ENCODE results near the gene RAB22A. TPM values are rescaled to one million over a fixed set of nuclear protein-coding genes. Genes with fewer than 3 reads are reported as not detected.
A peak's percentile ranks its signal among the peaks of the same experiment; 100 is the strongest.

Gene RAB22A
- total and polyA plus RNA-seq, 9 of the 15 experiments (the other 6 are each of a cell fraction or from before 2014, with no cell fraction given): 1.1 to 8.0 (median 6.7) TPM

DNA sequence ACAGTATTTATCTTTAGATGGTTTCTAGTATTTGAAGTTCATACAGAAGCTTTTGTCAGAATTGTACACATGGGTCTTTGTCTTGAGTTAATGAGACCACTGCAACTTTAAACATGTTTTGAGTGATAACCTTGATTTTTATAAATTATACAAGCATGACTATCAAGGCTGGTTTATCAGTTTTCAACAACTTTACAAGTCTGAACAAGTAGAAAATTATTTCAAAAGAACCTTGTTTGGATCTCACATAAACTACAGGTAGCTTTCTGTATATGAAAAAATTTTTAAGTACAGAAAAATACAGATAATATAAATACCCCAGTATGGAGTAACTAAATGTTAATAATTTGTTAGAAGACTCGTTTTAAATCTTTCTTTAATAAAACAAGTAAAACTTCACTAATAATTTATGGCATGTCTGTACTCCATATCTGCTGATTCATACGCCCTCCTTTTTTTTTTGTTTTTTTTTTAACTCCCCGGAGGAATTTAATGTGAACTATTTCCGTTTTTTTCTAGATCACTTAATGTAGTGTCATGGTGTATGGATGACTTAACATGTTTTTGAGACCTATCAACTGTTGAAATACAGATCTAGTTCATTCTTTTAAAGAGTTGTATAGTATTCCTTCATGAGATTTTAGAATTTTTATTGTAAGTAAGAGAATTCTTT, 97.8 kb downstream of the RAB22A start:
- ChIA-PET POLR2A (interaction anchor here (0.6 to 1.4 kb wide), 6 partner anchors 11 to 491 kb away, joined by 3 to 4 read pairs (median 4); partner anchors contain the start of gene VAPB), CTCF (ENCODE audit: low intra/inter-chr PET ratio) (no interaction called here)
- peaks cover 99% of the 10 kb centered on the region for H3K79me2 ChIP-seq (ENCODE audit: control insufficient read depth, insufficient read depth, low read length)
- ATAC-seq (peak; percentile 45), DNase-seq (ENCODE audit: extremely low read depth in 1 of 4, low spot score in 3 of 4) (peak in 1 of 4 experiments; percentile 26), FAIRE-seq (no peak)
- 3% methylated on average over 4 of the region's 4 CpGs for WGBS (ENCODE audit: insufficient coverage, low coverage, missing lambda C conversion rate)
- 0 out of 4 replicates have a peak overlapping the region, but pooled peaks of 1 of the 2 experiments have one; percentile 26 for H3K9ac ChIP-seq (ENCODE audit: insufficient read depth in 1 of 2, low read depth in 2 of 2, low read length in 2 of 2)
- H3K9me1 ChIP-seq (ENCODE audit: control insufficient read depth, insufficient read depth, low read length): no peaks in the 10 kb centered on the region
- H3K4me2 ChIP-seq (ENCODE audit: insufficient read depth, low read length): no peak overlapping the region
- H3K9me3 ChIP-seq (replicated peaks; ENCODE audit: control insufficient read depth, insufficient read depth, low read depth, low read length): no peaks in the 10 kb centered on the region
- H3K4me1 ChIP-seq (replicated peaks in 1 of 2; ENCODE audit: control insufficient read depth in 2 of 2, insufficient read depth in 2 of 2, low read length in 2 of 2): peaks cover 7 to 19% of the 10 kb centered on the region in 2 experiments
- BruUV-seq (replicated peaks): no TSS peak
- peak overlapping the region; percentile 66; the same call in 2 of the 3 replicates for H3K27ac ChIP-seq (ENCODE audit: extremely low read depth, low read depth, low read length)
- peaks cover 32% of the 10 kb centered on the region for H4K20me1 ChIP-seq (replicated peaks; ENCODE audit: control insufficient read depth, insufficient read depth, low read length)
- in situ Hi-C loops (cut with MboI): no loop called here
- intact Hi-C loops (cut with micrococcal nuclease): no loop called here
- peaks cover 9% of the 10 kb centered on the region; the same call in 2 of the 3 replicates for H3K36me3 ChIP-seq (ENCODE audit: control insufficient read depth, insufficient read depth, low read length)
- H3K4me3 ChIP-seq: no peak overlapping the region
- H2AFZ ChIP-seq (ENCODE audit: low read depth, low read length): no peak overlapping the region
- H3K27me3 ChIP-seq (ENCODE audit: control insufficient read depth in 2 of 2, insufficient read depth in 2 of 2, low read length in 2 of 2): no peaks in the 10 kb centered on the region
- TF ChIP-seq, protein P1, sequence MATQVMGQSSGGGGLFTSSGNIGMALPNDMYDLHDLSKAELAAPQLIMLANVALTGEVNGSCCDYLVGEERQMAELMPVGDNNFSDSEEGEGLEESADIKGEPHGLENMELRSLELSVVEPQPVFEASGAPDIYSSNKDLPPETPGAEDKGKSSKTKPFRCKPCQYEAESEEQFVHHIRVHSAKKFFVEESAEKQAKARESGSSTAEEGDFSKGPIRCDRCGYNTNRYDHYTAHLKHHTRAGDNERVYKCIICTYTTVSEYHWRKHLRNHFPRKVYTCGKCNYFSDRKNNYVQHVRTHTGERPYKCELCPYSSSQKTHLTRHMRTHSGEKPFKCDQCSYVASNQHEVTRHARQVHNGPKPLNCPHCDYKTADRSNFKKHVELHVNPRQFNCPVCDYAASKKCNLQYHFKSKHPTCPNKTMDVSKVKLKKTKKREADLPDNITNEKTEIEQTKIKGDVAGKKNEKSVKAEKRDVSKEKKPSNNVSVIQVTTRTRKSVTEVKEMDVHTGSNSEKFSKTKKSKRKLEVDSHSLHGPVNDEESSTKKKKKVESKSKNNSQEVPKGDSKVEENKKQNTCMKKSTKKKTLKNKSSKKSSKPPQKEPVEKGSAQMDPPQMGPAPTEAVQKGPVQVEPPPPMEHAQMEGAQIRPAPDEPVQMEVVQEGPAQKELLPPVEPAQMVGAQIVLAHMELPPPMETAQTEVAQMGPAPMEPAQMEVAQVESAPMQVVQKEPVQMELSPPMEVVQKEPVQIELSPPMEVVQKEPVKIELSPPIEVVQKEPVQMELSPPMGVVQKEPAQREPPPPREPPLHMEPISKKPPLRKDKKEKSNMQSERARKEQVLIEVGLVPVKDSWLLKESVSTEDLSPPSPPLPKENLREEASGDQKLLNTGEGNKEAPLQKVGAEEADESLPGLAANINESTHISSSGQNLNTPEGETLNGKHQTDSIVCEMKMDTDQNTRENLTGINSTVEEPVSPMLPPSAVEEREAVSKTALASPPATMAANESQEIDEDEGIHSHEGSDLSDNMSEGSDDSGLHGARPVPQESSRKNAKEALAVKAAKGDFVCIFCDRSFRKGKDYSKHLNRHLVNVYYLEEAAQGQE (IDR thresholded peaks at IDR 0.05; ENCODE audit: borderline replicate concordance): no peak
- TF ChIP-seq, protein P1 (CRISPR knock-in tag; IDR thresholded peaks at IDR 0.05; ENCODE audit: low read depth): no peak
- peak; percentile 91 for TF ChIP-seq C11orf30 (IDR thresholded peaks at IDR 0.05; ENCODE audit: low read depth)
- no peak for TF ChIP-seq GTF2E2 (tag; IDR thresholded peaks at IDR 0.05)
- TF ChIP-seq KAT7 (CRISPR knock-in tag; IDR thresholded peaks at IDR 0.05; ENCODE audit: borderline replicate concordance): no peak
- no peak for TF ChIP-seq ZNF785 (CRISPR knock-in tag; IDR thresholded peaks at IDR 0.05)
- no peak for TF ChIP-seq ZBTB1 (CRISPR knock-in tag; IDR thresholded peaks at IDR 0.05; ENCODE audit: borderline replicate concordance, low read depth)
- TF ChIP-seq HES1 (IDR thresholded peaks at IDR 0.05; ENCODE audit: low read depth): no peak
- 0 out of 2 replicates have a peak, but pooled peaks have one; percentile 36 for TF ChIP-seq CHAMP1 (IDR thresholded peaks at IDR 0.05)
- no peak for TF ChIP-seq SMAD2 (IDR thresholded peaks at IDR 0.05; ENCODE audit: low read depth, low read length)
- peak; percentile 64; the same call in 1 of the 2 replicates for TF ChIP-seq SMARCA4 (IDR thresholded peaks at IDR 0.05)
